Stimulated activated naive B cell treated with anti-CD40 and anti-IgM and Interleukin-4, amounts not matched to agents 10 μg/mL and 1 μg/mL and 100 μg/mL, for 72 hours (primary cell): ENCODE data around the gene GSK3B.

Experiments
- ATAC-seq, 2 donors: fragments of 150-1000 bp; cut with Tn5 transposase; replicated peaks; 2 replicates each; pipeline ENCODE4 v1.10.0; 2021; ENCODE audit warnings: moderate library complexity in 1 of 2
- DNase-seq: peaks from one replicate; pipeline ENCODE4 v3.0.0; 2021
- H3K27ac Mint-ChIP-seq: one replicate; pipeline ENCODE4 v1.8.0; 2022; ENCODE audit warnings: mild to moderate bottlenecking, mixed read lengths
- H3K27me3 Mint-ChIP-seq, 2 donors: one replicate each; pipeline ENCODE4 v1.8.0; 2022; ENCODE audit warnings: mixed read lengths in 2 of 2
- H3K36me3 Mint-ChIP-seq, 2 donors: one replicate each; pipeline ENCODE4 v1.8.0; 2022; ENCODE audit warnings: mixed read lengths in 2 of 2, mild to moderate bottlenecking in 1 of 2
- H3K4me1 Mint-ChIP-seq, 2 donors: one replicate each; pipeline ENCODE4 v1.8.0; 2022; ENCODE audit warnings: mixed read lengths in 2 of 2, mild to moderate bottlenecking in 1 of 2
- H3K4me3 Mint-ChIP-seq, 2 donors: one replicate each; pipeline ENCODE4 v1.8.0; 2022; ENCODE audit warnings: mild to moderate bottlenecking in 2 of 2, mixed read lengths in 2 of 2, moderate library complexity in 1 of 2
- H3K9me3 Mint-ChIP-seq, 2 donors: one replicate each; pipeline ENCODE4 v1.8.0; 2022; ENCODE audit warnings: mixed read lengths in 2 of 2, mild to moderate bottlenecking in 1 of 2

GSK3B gene

GRCh38 chr3:119870512-119870911, 223.7 kb downstream of the GSK3B start:
- DNase-seq (no peak), ATAC-seq (no peak)
- Mint-ChIP-seq H3K36me3 (peaks cover 10 to 26% of the 10 kb centered on the region in 2 donors), H3K4me1 (peaks cover 5 to 9% of the 10 kb centered on the region in 2 donors), H3K9me3 (no peaks in the 10 kb centered on the region), H3K27me3 (no peaks in the 10 kb centered on the region), H3K27ac (no peak overlapping the region), H3K4me3 (no peak overlapping the region)

- Mint-ChIP-seq H3K4me1 (peaks cover 0 to 9% of the 10 kb centered on the region in 2 donors), H3K27ac (no peak overlapping the region)
- no peak for ATAC-seq
Measured at GRCh38 chr3:119864476-119864875, 229.8 kb downstream of the GSK3B start.

GRCh38 chr3:119862616-119863015, 231.6 kb downstream of the GSK3B start:
- H3K27me3 Mint-ChIP-seq: no peaks in the 10 kb centered on the region
- no peak for ATAC-seq
- DNase-seq: no peak
- H3K9me3 Mint-ChIP-seq: peaks cover 4 to 5% of the 10 kb centered on the region in 2 donors
- no peak overlapping the region for H3K27ac Mint-ChIP-seq
- peaks cover 40 to 53% of the 10 kb centered on the region in 2 donors for H3K36me3 Mint-ChIP-seq
- H3K4me1 Mint-ChIP-seq: peaks cover 0 to under 1% of the 10 kb centered on the region in 2 donors
- no peak overlapping the region for H3K4me3 Mint-ChIP-seq

More at GRCh38 chr3:119864476-119864875, 229.8 kb downstream of the GSK3B start:
- H3K36me3 Mint-ChIP-seq: peaks cover 28 to 43% of the 10 kb centered on the region in 2 donors
- no peak overlapping the region for H3K4me3 Mint-ChIP-seq
- no peaks in the 10 kb centered on the region for H3K9me3 Mint-ChIP-seq
- no peak for DNase-seq
- no peaks in the 10 kb centered on the region for H3K27me3 Mint-ChIP-seq

GRCh38 chr3:119861681-119862080, 232.6 kb downstream of the GSK3B start:
- Mint-ChIP-seq H3K36me3 (peaks cover 47 to 62% of the 10 kb centered on the region in 2 donors), H3K9me3 (peaks cover 8 to 9% of the 10 kb centered on the region in 2 donors), H3K4me1 (no peaks in the 10 kb centered on the region), H3K27me3 (no peaks in the 10 kb centered on the region), H3K4me3 (no peak overlapping the region), H3K27ac (no peak overlapping the region)
- DNase-seq (no peak), ATAC-seq (no peak)

GRCh38 chr3:119859728-119860127, 234.5 kb downstream of the GSK3B start:
- Mint-ChIP-seq H3K27me3 (no peaks in the 10 kb centered on the region), H3K27ac (no peak overlapping the region), H3K36me3 (peaks cover 46 to 74% of the 10 kb centered on the region in 2 donors), H3K9me3 (peaks cover 8 to 12% of the 10 kb centered on the region in 2 donors), H3K4me1 (no peaks in the 10 kb centered on the region), H3K4me3 (no peak overlapping the region)
- ATAC-seq: no peak
- no peak for DNase-seq

GRCh38 chr3:119858957-119859356, 235.3 kb downstream of the GSK3B start:
- no peak for ATAC-seq
- peaks cover 8 to 13% of the 10 kb centered on the region in 2 donors for H3K9me3 Mint-ChIP-seq
- DNase-seq: no peak
- no peak overlapping the region for H3K27ac Mint-ChIP-seq
- H3K36me3 Mint-ChIP-seq: peaks cover 53 to 76% of the 10 kb centered on the region in 2 donors
- no peaks in the 10 kb centered on the region for H3K4me1 Mint-ChIP-seq
- no peak overlapping the region for H3K4me3 Mint-ChIP-seq
- no peaks in the 10 kb centered on the region for H3K27me3 Mint-ChIP-seq

- Mint-ChIP-seq H3K4me3 (no peak overlapping the region), H3K4me1 (no peaks in the 10 kb centered on the region), H3K27ac (no peak overlapping the region), H3K27me3 (no peaks in the 10 kb centered on the region), H3K36me3 (peaks cover 45 to 73% of the 10 kb centered on the region in 2 donors), H3K9me3 (peaks cover 8 to 13% of the 10 kb centered on the region in 2 donors)
- no peak for ATAC-seq
- DNase-seq: no peak
Measured at GRCh38 chr3:119856695-119857094, 237.6 kb downstream of the GSK3B start.

GRCh38 chr3:119849126-119849525, 245.1 kb downstream of the GSK3B start:
- DNase-seq (no peak), ATAC-seq (no peak)
- H3K4me3 Mint-ChIP-seq: no peak overlapping the region
- no peaks in the 10 kb centered on the region for H3K9me3 Mint-ChIP-seq
- H3K4me1 Mint-ChIP-seq: peaks cover 10 to 19% of the 10 kb centered on the region in 2 donors
- H3K27ac Mint-ChIP-seq: no peak overlapping the region
- H3K27me3 Mint-ChIP-seq: no peaks in the 10 kb centered on the region
- peaks cover 39 to 58% of the 10 kb centered on the region in 2 donors for H3K36me3 Mint-ChIP-seq

GRCh38 chr3:119841808-119842471, 252.3 kb downstream of the GSK3B start:
- H3K4me1 Mint-ChIP-seq: peaks cover 10 to 19% of the 10 kb centered on the region in 2 donors
- H3K4me3 Mint-ChIP-seq: no peak overlapping the region
- DNase-seq (no peak), ATAC-seq (no peak)
- no peaks in the 10 kb centered on the region for H3K27me3 Mint-ChIP-seq
- no peak overlapping the region for H3K27ac Mint-ChIP-seq
- H3K9me3 Mint-ChIP-seq: no peaks in the 10 kb centered on the region
- peaks cover 43 to 45% of the 10 kb centered on the region in 2 donors for H3K36me3 Mint-ChIP-seq

GRCh38 chr3:119835556-119835955, 258.7 kb downstream of the GSK3B start:
- DNase-seq (no peak), ATAC-seq (no peak)
- Mint-ChIP-seq H3K36me3 (peaks cover 15 to 27% of the 10 kb centered on the region in 2 donors), H3K27ac (no peak overlapping the region), H3K4me3 (no peak overlapping the region), H3K9me3 (no peaks in the 10 kb centered on the region), H3K4me1 (peaks cover 7 to 19% of the 10 kb centered on the region in 2 donors), H3K27me3 (no peaks in the 10 kb centered on the region)

GRCh38 chr3:119834754-119835370, 259.4 kb downstream of the GSK3B start:
- Mint-ChIP-seq H3K4me1 (peaks cover 7 to 22% of the 10 kb centered on the region in 2 donors), H3K4me3 (no peak overlapping the region), H3K36me3 (peaks cover 12 to 30% of the 10 kb centered on the region in 2 donors), H3K27me3 (no peaks in the 10 kb centered on the region), H3K27ac (peak overlapping the region; percentile 57), H3K9me3 (no peaks in the 10 kb centered on the region)
- no peak for DNase-seq
- peak; percentile 46 to 47 for ATAC-seq

GRCh38 chr3:119831941-119832371, 262.3 kb downstream of the GSK3B start:
- H3K36me3 Mint-ChIP-seq: peaks cover 6 to 27% of the 10 kb centered on the region in 2 donors
- no peak overlapping the region for H3K27ac Mint-ChIP-seq
- H3K4me1 Mint-ChIP-seq: peaks cover 7 to 22% of the 10 kb centered on the region in 2 donors
- H3K4me3 Mint-ChIP-seq: no peak overlapping the region
- ATAC-seq (no peak), DNase-seq (no peak)
- no peaks in the 10 kb centered on the region for H3K27me3 Mint-ChIP-seq
- H3K9me3 Mint-ChIP-seq: no peaks in the 10 kb centered on the region

- no peak for ATAC-seq
- H3K9me3 Mint-ChIP-seq: no peaks in the 10 kb centered on the region
- peaks cover 8 to 24% of the 10 kb centered on the region in 2 donors for H3K36me3 Mint-ChIP-seq
- H3K27ac Mint-ChIP-seq: no peak overlapping the region
- H3K27me3 Mint-ChIP-seq: no peaks in the 10 kb centered on the region
- no peak for DNase-seq
- H3K4me1 Mint-ChIP-seq: peaks cover 7 to 20% of the 10 kb centered on the region in 2 donors
- H3K4me3 Mint-ChIP-seq: no peak overlapping the region
Measured at GRCh38 chr3:119831022-119831421, 263.2 kb downstream of the GSK3B start.

- Mint-ChIP-seq H3K4me1 (peaks cover 2 to 4% of the 10 kb centered on the region in 2 donors), H3K36me3 (peaks cover 12 to 27% of the 10 kb centered on the region in 2 donors), H3K27me3 (no peaks in the 10 kb centered on the region), H3K4me3 (no peak overlapping the region), H3K9me3 (no peaks in the 10 kb centered on the region), H3K27ac (no peak overlapping the region)
- no peak for DNase-seq
- ATAC-seq: no peak
Measured at GRCh38 chr3:119829420-119829819, 264.8 kb downstream of the GSK3B start.
